GM21526 (cell line): ENCODE measurements around the gene NCAPG2.
"Not testable (repeated sequence)": the region's sequence is repeated elsewhere in the genome, so short reads cannot be mapped to it uniquely, and the experiment has no call there.

ENCODE experiments used
- ATAC-seq: cut with Tn5 transposase; IDR thresholded peaks from one replicate; pipeline ENCODE4 v1.9.1; 2021; ENCODE audit warnings: moderate library complexity; ENCODE audit not compliant: unreplicated experiment, low FRiP score

The NCAPG2 gene

GRCh38 chr7:158645842-158646241, 58.8 kb downstream of the NCAPG2 start:
- ATAC-seq = no peak

- no peak for ATAC-seq
These were observed 62.5 kb downstream of the NCAPG2 start for GRCh38 chr7:158642149-158642548.

- no peak for ATAC-seq
These were observed 66.6 kb downstream of the NCAPG2 start for GRCh38 chr7:158638001-158638400.

- ATAC-seq = peak; percentile 68
These were observed 71.3 kb downstream of the NCAPG2 start for GRCh38 chr7:158633055-158633956.

GRCh38 chr7:158631574-158632195, 72.9 kb downstream of the NCAPG2 start:
- ATAC-seq = no peak

- not testable (repeated sequence) for ATAC-seq
These were observed 78.3 kb downstream of the NCAPG2 start for GRCh38 chr7:158626289-158626688.

- ATAC-seq = no peak
These were observed 81.4 kb downstream of the NCAPG2 start for GRCh38 chr7:158623241-158623640.

- no peak for ATAC-seq
These were observed 83.7 kb downstream of the NCAPG2 start for GRCh38 chr7:158620839-158621441.

GRCh38 chr7:158620418-158620817, 84.2 kb downstream of the NCAPG2 start:
- no peak for ATAC-seq

- ATAC-seq = no peak
These were observed 85.9 kb downstream of the NCAPG2 start for GRCh38 chr7:158618745-158619140.

- ATAC-seq = no peak
These were observed 86.9 kb downstream of the NCAPG2 start for GRCh38 chr7:158617737-158618128.

GRCh38 chr7:158616050-158616449, 88.6 kb downstream of the NCAPG2 start:
- no peak for ATAC-seq

GRCh38 chr7:158614700-158615099, 89.9 kb downstream of the NCAPG2 start:
- ATAC-seq = no peak

GRCh38 chr7:158613481-158613880, 91.1 kb downstream of the NCAPG2 start:
- ATAC-seq = peak; percentile 85

GRCh38 chr7:158612546-158612945, 92.1 kb downstream of the NCAPG2 start:
- ATAC-seq = no peak

GRCh38 chr7:158611541-158611940, 93.1 kb downstream of the NCAPG2 start:
- no peak for ATAC-seq

GRCh38 chr7:158609313-158609974, 95.2 kb downstream of the NCAPG2 start:
- ATAC-seq = no peak

GRCh38 chr7:158607563-158607962, 97.0 kb downstream of the NCAPG2 start:
- ATAC-seq = no peak

- no peak for ATAC-seq
These were observed 97.8 kb downstream of the NCAPG2 start for GRCh38 chr7:158606671-158607424.

GRCh38 chr7:158606129-158606528, 98.5 kb downstream of the NCAPG2 start:
- ATAC-seq = no peak
